Ectodermal cell (in vitro differentiated cells): Measurements from ENCODE around the gene COX5B.
"Not testable (repeated sequence)": the region's sequence is repeated elsewhere in the genome, so short reads cannot be mapped to it uniquely, and the experiment has no call there.

Experiments used
- H3K27ac ChIP-seq: 2 replicates; pipeline ENCODE4 v1.7.0; 2013; ENCODE audit warnings: mild to moderate bottlenecking, low read depth, low read length; ENCODE audit not compliant: insufficient read depth, poor library complexity, severe bottlenecking
- H3K27me3 ChIP-seq: 2 replicates; pipeline ENCODE4 v1.7.0; 2013; ENCODE audit warnings: mild to moderate bottlenecking, low read length; ENCODE audit not compliant: insufficient read depth, control insufficient read depth, poor library complexity, severe bottlenecking
- H3K36me3 ChIP-seq: one replicate; pipeline ENCODE4 v1.7.0; 2013; ENCODE audit warnings: low read length; ENCODE audit not compliant: control insufficient read depth, insufficient read depth
- H3K4me1 ChIP-seq: one replicate; pipeline ENCODE4 v1.7.0; 2013; ENCODE audit warnings: low read length; ENCODE audit not compliant: control insufficient read depth, insufficient read depth
- H3K4me3 ChIP-seq: 2 replicates; pipeline ENCODE4 v1.7.0; 2013; ENCODE audit warnings: low read depth, low read length, control low read depth; ENCODE audit not compliant: insufficient read depth
- H3K9me3 ChIP-seq: 2 replicates; pipeline ENCODE4 v1.7.0; 2013; ENCODE audit warnings: mild to moderate bottlenecking, low read length, moderate library complexity; ENCODE audit not compliant: control insufficient read depth
- WGBS, 2 experiments: methylation state at CpG; one replicate each; pipeline ENCODE4 v1.1.7; 2013; ENCODE audit warnings: missing lambda C conversion rate in 2 of 2; 5-methylcytosine and 5-hydroxymethylcytosine counted together

The COX5B gene

DNA sequence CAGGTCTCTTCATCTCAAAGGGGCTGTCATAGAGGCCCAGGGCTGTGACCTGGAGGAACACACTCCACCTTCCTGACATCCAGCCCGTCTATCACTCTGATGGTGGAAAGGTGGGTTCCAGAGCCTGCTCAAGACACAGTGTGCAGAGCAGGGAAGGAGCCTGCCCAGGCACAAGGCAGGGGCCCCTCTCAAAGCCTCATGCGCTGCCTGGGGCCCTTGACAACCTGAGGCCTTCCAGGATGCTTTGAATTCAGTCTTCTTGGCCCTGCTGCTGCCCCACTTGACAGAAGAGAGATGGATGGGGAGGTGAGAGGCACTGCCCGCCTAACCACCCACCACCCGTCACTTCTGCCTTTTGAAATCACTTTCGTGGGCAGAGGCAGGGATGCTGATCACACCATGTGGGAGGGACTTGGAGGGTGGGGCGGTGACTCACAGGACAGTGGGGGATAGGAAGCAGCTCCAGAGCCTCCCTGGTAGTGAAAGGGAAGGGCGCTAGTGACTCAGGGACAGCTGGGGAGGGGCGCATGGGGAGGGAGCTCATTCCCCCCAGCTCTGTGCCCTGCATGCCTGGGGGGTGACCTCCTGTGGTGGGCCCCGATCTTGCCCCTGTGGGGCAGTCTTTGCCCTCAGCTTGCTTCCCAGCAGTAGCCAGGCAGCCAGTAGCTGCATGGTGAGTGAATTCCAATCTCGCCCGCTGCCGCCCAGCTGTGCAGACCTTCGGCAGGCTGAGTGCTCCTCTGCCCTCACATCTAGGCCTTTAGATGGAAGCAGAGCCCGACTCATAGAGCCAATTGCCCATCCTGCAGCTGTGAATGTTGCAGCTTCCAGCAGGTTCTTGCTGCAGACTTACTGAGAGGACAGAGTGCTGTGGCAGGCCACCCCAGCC is 26.7 kb upstream of the COX5B start:
- not testable (repeated sequence) for H3K27ac ChIP-seq, H3K36me3 ChIP-seq, H3K4me3 ChIP-seq, H3K4me1 ChIP-seq, H3K9me3 ChIP-seq, H3K27me3 ChIP-seq
- WGBS, 2 experiments = no CpG with 5 or more reads among the region's 14 CpGs

DNA sequence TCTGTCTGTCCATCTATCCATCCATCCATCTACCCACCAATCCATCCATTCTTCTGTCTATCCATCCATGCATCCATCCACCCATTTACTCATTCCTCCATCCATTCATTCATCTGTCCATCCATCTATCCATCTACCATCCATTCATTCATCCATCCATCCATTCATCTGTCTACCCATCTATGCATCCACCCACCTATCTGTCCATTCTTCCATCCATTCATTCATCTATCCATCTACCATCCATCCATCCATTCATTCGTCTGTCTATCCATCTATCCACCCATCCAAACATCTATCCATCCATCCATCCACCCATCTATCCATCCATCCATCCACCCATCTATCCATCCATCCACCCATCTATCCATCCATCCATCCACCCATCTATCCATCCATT is 25.4 kb upstream of the COX5B start:
- H3K36me3 ChIP-seq, H3K4me1 ChIP-seq, H3K4me3 ChIP-seq, H3K9me3 ChIP-seq, H3K27ac ChIP-seq, H3K27me3 ChIP-seq: not testable (repeated sequence)
- WGBS, 2 experiments = no CpG with 5 or more reads among the region's 1 CpG

DNA sequence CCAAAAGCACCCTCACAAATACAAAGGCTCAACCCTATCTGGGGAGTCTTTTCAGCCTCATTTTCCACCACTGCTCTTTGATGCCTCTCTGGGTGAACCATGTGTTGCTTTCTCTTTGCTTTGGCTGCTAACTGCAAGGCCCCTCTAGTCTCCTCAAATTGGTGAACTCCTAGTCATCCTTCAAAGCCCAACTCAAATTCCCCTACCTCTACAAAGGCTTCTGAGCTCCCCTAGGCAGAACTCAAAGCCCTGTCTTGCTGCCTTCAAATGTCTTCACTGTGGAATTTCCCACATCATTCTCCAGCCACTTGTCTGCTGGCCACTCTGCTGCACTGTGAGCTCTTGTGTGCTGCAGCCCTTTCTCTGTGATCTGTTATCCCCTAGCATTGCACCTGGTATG is 22.9 kb upstream of the COX5B start:
- H3K27me3 ChIP-seq, H3K9me3 ChIP-seq, H3K4me1 ChIP-seq: not testable (repeated sequence)

DNA sequence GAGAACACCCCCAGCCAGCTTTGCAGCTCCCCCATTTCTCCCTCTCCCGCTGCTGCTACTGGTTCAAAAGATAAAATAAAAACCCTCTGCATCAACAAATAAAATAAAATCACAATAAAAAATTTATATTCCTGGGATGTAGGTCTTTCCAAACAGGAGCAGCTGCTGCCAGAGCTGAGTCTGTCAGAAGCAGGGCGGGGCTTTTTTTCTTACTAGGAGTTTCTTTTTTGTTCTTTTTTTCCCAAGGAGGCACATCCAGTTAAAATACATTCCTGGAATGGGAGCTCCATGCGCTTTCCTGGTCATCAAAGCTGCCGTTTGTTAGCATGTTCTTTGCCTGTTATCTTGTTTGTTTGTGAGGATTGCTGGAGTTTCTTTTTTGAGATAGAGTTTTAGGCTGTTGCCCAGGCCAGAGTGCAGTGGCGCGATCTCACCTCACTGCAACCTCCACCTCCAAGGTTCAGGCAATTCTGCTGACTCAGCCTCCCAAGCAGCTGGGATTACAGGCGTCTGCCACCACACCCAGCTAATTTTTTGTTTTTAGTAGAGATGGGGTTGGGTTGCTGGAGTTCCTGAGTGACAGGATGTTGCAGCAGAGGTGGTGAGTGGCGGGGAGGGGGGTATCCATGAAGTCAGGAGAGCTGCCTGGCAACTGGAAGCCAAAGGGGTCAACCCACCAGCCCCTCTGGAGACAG is 20.4 kb upstream of the COX5B start:
- not testable (repeated sequence) for H3K9me3 ChIP-seq, H3K27me3 ChIP-seq, H3K4me3 ChIP-seq, H3K27ac ChIP-seq, H3K36me3 ChIP-seq, H3K4me1 ChIP-seq
- WGBS, 2 experiments = 84 to 90% methylated on average over 2 of the region's 8 CpGs

More for the DNA sequence above, 22.9 kb upstream of the COX5B start:
- not testable (repeated sequence) for H3K36me3 ChIP-seq, H3K4me3 ChIP-seq, H3K27ac ChIP-seq

DNA sequence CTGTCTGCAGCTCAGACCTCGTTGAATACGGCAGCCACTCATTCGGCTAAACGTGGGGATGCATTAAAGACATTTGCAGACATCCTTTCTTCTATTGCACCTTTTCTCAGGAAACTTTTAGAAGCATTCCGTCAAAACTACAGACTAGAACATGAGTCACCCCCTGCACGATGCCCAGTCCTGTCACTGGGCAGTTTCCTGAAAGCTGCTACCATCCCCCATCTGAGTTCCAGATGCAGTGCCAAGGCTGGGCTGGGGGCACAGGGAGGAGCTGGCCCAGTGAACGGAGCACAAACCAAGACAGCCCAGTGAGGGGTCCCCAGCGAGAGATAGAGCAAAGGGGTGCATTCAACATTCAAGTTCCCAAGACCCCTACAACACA is 19.8 kb upstream of the COX5B start:
- H3K36me3 ChIP-seq, H3K4me1 ChIP-seq, H3K27me3 ChIP-seq, H3K9me3 ChIP-seq, H3K4me3 ChIP-seq, H3K27ac ChIP-seq: not testable (repeated sequence)
- 89 to 93% methylated on average over 8 of the region's 8 CpGs for WGBS, 2 experiments

DNA sequence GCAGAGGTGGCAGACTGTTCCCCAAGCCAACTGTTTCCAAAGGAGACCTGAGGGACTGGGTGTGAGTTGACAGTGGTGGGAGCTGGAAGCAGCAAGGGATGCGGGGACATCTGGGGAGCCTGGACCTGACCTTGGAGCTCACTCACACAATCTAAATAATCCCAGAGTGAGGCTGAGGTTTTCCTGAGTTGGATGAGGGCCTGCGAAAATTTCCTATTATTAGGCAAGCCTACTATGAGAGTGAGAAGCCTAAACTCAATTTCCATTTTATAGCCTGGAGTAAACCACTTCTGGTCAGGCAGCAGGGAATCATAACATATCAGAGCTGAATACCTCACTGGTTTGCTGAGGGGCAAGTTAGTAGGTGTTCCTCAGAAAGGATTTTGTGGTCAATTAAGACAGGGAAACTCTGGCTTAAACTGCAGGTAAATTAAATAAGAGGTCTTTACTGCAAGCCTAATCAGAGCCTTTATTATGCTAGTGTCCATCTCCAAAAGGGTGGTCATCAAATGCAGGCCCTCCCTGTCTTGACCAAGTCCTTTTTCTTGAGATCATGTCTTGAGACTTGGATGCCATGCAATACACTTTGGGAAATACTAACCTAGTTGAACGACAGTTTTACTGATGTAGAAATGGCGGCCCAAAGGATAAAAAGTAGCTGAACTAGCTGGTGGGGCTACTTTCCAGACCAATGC is 1.7 kb upstream of the COX5B start:
- no peak overlapping the region for H3K27ac ChIP-seq
- WGBS, 2 experiments = 89 to 96% methylated on average over 4 of the region's 4 CpGs
- H3K4me3 ChIP-seq = no peak overlapping the region
- H3K36me3 ChIP-seq = peaks cover 13% of the 10 kb centered on the region
- H3K27me3 ChIP-seq = no peaks in the 10 kb centered on the region
- no peaks in the 10 kb centered on the region for H3K4me1 ChIP-seq
- H3K9me3 ChIP-seq = no peaks in the 10 kb centered on the region

DNA sequence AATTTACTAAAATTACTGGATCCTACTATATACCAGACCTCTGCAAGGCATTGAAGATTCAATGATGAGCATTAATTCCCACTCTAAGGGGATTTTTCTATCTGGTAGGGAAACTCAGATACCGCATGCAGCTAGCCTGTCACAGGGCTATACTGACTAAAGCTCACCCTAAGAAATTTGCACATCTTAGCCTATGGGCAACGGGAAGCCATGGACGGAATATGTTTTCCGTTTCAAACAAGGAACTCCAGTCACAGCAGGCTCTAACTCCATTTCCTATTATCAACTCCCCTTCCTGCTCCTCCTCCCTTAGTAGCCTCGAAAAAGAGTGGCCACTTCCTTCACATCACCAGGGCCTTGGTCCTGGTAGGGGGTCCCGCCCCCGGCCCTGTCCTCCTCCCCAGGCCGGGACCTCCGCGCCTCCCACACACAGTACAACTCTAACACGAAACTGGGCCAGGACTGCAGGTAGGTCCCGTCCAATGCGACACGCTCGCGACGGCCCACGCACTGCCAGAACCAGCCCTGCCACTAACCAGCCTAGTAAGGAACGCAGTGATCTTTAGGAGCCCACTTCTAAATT is 659 bp upstream of the COX5B start:
- H3K4me3 ChIP-seq = peak overlapping the region; percentile 77
- H3K4me1 ChIP-seq = no peaks in the 10 kb centered on the region
- 9 to 10% methylated on average over 19 of the region's 19 CpGs for WGBS, 2 experiments
- H3K36me3 ChIP-seq = peaks cover 13% of the 10 kb centered on the region
- no peaks in the 10 kb centered on the region for H3K27me3 ChIP-seq
- H3K9me3 ChIP-seq = no peaks in the 10 kb centered on the region
- H3K27ac ChIP-seq = peak overlapping the region; percentile 73

DNA sequence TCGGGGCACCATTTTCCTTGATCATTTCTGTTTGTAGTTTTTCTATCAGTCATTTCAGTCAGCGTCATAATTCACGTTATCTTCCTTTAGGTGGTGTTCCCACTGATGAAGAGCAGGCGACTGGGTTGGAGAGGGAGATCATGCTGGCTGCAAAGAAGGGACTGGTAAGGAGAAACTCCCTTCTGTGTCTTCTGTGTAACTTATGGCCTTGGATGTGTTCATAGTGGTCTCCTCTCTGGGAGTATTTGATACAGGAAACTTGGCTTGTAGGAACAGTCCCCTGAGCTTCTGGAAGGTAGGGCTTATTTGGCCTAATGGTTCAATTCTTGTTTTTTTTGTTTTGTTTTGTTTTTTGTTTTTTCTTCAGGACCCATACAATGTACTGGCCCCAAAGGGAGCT is 1.1 kb downstream of the COX5B start:
- 97 to 99% methylated on average over 4 of the region's 4 CpGs for WGBS, 2 experiments

DNA sequence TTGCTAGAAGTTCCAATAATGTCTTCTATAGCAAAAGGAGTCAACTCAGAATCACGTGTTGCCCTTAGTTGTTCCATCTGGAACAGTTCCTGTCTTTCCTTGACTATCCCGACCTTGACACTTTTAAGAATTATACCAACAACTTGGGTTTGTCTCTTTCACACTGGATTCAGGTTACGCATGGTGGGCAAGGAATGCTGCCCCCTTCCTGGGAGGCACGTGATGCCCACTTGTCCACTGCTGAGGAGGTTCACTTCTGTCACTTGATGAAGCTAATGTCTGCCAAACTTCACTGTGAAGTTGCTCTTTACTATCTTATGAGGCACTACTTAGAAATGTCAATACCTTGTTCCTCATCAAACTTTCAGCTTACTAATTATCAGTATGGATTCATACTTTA is 5.3 kb downstream of the COX5B start:
- no peak overlapping the region for H3K4me3 ChIP-seq
- WGBS, 2 experiments = 91% methylated on average over 4 of the region's 4 CpGs
- peaks cover 21% of the 10 kb centered on the region for H3K36me3 ChIP-seq
- H3K27ac ChIP-seq = no peak overlapping the region
- no peaks in the 10 kb centered on the region for H3K4me1 ChIP-seq
- no peaks in the 10 kb centered on the region for H3K9me3 ChIP-seq
- no peaks in the 10 kb centered on the region for H3K27me3 ChIP-seq

More for the DNA sequence above, 1.1 kb downstream of the COX5B start:
- no peak overlapping the region for H3K27ac ChIP-seq
- no peaks in the 10 kb centered on the region for H3K27me3 ChIP-seq
- no peaks in the 10 kb centered on the region for H3K4me1 ChIP-seq
- peaks cover 13% of the 10 kb centered on the region for H3K36me3 ChIP-seq
- H3K4me3 ChIP-seq = peak overlapping the region; percentile 77
- no peaks in the 10 kb centered on the region for H3K9me3 ChIP-seq

DNA sequence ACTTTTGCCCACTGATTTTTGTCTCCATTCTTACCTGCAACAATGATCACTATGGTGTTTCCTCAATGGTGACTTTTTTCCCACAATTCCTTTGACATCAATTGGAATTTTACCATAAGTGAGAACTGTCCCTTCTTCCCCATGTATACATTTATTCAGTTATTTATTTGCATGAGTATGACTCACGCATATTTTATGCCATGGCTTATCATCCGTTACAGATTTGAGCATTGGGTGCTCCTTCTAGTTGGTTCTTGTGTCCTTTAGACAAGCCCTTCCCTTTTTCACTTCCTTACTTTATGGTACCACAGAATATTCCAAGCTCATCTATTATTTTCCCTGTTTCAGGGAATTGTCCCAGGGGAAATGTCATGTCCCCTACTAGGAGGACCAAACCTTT is 7.6 kb downstream of the COX5B start:
- Histone ChIP-seq H3K9me3 (no peaks in the 10 kb centered on the region), H3K4me1 (no peaks in the 10 kb centered on the region), H3K27ac (no peak overlapping the region), H3K36me3 (peaks cover 28% of the 10 kb centered on the region), H3K27me3 (no peaks in the 10 kb centered on the region), H3K4me3 (no peak overlapping the region)
- WGBS, 2 experiments = 90 to 97% methylated on average over 2 of the region's 2 CpGs
